Measurements from ENCODE around the gene TXLNA. TPM values are rescaled to one million over a fixed set of nuclear protein-coding genes. Genes with fewer than 3 reads are reported as not detected.

The TXLNA gene
- total RNA-seq, 4 donors from 2014 or later: 41.9 to 80.8 (median 49.0) TPM

GRCh38 chr1:32223683-32224082 lies 44.2 kb downstream of the TXLNA start:
- DNase-seq (ENCODE audit: low spot score) (no peak), ATAC-seq (ENCODE audit: low FRiP score) (no peak)
- TF ChIP-seq CTCF (IDR thresholded peaks at IDR 0.05): no peak

- DNase-seq (ENCODE audit: low spot score) (no peak), ATAC-seq (ENCODE audit: low FRiP score) (no peak)
- TF ChIP-seq CTCF (IDR thresholded peaks at IDR 0.05): no peak
Measured at GRCh38 chr1:32224285-32224684, 44.8 kb downstream of the TXLNA start.

GRCh38 chr1:32228771-32229170 lies 49.3 kb downstream of the TXLNA start:
- ATAC-seq (ENCODE audit: low FRiP score) (no peak), DNase-seq (ENCODE audit: low spot score) (no peak)
- no peak for TF ChIP-seq CTCF (IDR thresholded peaks at IDR 0.05)

GRCh38 chr1:32231843-32232432 lies 52.5 kb downstream of the TXLNA start:
- TF ChIP-seq CTCF (IDR thresholded peaks at IDR 0.05): no peak
- DNase-seq (ENCODE audit: low spot score) (no peak), ATAC-seq (ENCODE audit: low FRiP score) (no peak)

- no peak for DNase-seq (ENCODE audit: low spot score)
- no peak for TF ChIP-seq CTCF (IDR thresholded peaks at IDR 0.05)
- ATAC-seq (ENCODE audit: low FRiP score): no peak
Measured at GRCh38 chr1:32232558-32233304, 53.3 kb downstream of the TXLNA start.

GRCh38 chr1:32234792-32235191 lies 55.3 kb downstream of the TXLNA start:
- no peak for DNase-seq (ENCODE audit: low spot score)
- ATAC-seq (ENCODE audit: low FRiP score): no peak
- TF ChIP-seq CTCF (IDR thresholded peaks at IDR 0.05): no peak

- no peak for DNase-seq (ENCODE audit: low spot score)
- no peak for ATAC-seq (ENCODE audit: low FRiP score)
- no peak for TF ChIP-seq CTCF (IDR thresholded peaks at IDR 0.05)
Measured at GRCh38 chr1:32239337-32239736, 59.9 kb downstream of the TXLNA start.

Measured in omental fat pad (tissue), 4 donors.